ENCODE results near the gene ATG16L1.

Gene ATG16L1

DNA sequence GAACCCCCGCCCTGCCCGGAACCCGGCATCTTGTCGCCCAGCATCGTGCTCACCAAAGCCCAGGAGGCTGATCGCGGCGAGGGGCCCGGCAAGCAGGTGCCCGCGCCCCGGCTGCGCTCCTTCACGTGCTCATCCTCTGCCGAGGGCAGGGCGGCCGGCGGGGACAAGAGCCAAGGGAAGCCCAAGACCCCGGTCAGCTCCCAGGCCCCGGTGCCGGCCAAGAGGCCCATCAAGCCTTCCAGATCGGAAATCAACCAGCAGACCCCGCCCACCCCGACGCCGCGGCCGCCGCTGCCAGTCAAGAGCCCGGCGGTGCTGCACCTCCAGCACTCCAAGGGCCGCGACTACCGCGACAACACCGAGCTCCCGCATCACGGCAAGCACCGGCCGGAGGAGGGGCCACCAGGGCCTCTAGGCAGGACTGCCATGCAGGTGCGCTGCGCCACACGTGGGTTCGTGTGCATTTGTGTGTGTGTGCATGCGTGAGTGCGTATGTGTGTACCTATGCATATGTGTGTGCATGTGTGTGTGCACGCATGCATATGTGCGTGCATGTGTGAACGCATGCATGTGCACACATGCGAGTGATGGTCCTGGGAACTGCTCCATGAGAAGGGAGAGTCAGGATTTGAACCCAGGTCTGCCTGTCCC, 47.1 kb upstream of the ATG16L1 start:
- no peak overlapping the region for H3K4me2 ChIP-seq (ENCODE audit: low read length)
- no peak overlapping the region for H3K4me3 ChIP-seq (ENCODE audit: low read depth, low read length, poor library complexity, severe bottlenecking)
- H3K36me3 ChIP-seq (ENCODE audit: insufficient read depth, low read length): peaks cover 40% of the 10 kb centered on the region
- H2AFZ ChIP-seq (ENCODE audit: low read length): no peak overlapping the region
- no peak for TF ChIP-seq EZH2 (IDR thresholded peaks at IDR 0.05; ENCODE audit: borderline replicate concordance, low read length)
- TF ChIP-seq, protein P1, sequence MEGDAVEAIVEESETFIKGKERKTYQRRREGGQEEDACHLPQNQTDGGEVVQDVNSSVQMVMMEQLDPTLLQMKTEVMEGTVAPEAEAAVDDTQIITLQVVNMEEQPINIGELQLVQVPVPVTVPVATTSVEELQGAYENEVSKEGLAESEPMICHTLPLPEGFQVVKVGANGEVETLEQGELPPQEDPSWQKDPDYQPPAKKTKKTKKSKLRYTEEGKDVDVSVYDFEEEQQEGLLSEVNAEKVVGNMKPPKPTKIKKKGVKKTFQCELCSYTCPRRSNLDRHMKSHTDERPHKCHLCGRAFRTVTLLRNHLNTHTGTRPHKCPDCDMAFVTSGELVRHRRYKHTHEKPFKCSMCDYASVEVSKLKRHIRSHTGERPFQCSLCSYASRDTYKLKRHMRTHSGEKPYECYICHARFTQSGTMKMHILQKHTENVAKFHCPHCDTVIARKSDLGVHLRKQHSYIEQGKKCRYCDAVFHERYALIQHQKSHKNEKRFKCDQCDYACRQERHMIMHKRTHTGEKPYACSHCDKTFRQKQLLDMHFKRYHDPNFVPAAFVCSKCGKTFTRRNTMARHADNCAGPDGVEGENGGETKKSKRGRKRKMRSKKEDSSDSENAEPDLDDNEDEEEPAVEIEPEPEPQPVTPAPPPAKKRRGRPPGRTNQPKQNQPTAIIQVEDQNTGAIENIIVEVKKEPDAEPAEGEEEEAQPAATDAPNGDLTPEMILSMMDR (IDR thresholded peaks at IDR 0.05; ENCODE audit: low read length): no peak
- no peaks in the 10 kb centered on the region for H3K9me2 ChIP-seq (ENCODE audit: low read depth, low read length)
- no peaks in the 10 kb centered on the region for H4K20me1 ChIP-seq (ENCODE audit: insufficient read depth, low read length)
- no peaks in the 10 kb centered on the region for H3K4me1 ChIP-seq (ENCODE audit: insufficient read depth, low read length, severe bottlenecking)
- H3K27me3 ChIP-seq (ENCODE audit: insufficient read depth, low read length): no peaks in the 10 kb centered on the region
- no peak overlapping the region for H3K27ac ChIP-seq (ENCODE audit: low read depth, low read length, poor library complexity, severe bottlenecking)
- no peak overlapping the region for H3K9ac ChIP-seq (ENCODE audit: low read length)
- H3K9me3 ChIP-seq (ENCODE audit: low read length): no peaks in the 10 kb centered on the region
- H3F3A ChIP-seq (ENCODE audit: insufficient read depth, low read length): no peaks in the 10 kb centered on the region
- H3K79me2 ChIP-seq (ENCODE audit: insufficient read depth, low read length): no peaks in the 10 kb centered on the region

- Histone ChIP-seq H2AFZ (ENCODE audit: low read length) (no peak overlapping the region), H3K9ac (ENCODE audit: low read length) (no peak overlapping the region), H3K9me3 (ENCODE audit: low read length) (no peaks in the 10 kb centered on the region), H3K36me3 (ENCODE audit: insufficient read depth, low read length) (peaks cover 13% of the 10 kb centered on the region), H3K4me2 (ENCODE audit: low read length) (no peak overlapping the region), H3K27me3 (ENCODE audit: insufficient read depth, low read length) (no peaks in the 10 kb centered on the region), H3F3A (ENCODE audit: insufficient read depth, low read length) (no peaks in the 10 kb centered on the region), H3K79me2 (ENCODE audit: insufficient read depth, low read length) (no peaks in the 10 kb centered on the region), H3K9me2 (ENCODE audit: low read depth, low read length) (no peaks in the 10 kb centered on the region), H3K4me3 (ENCODE audit: low read depth, low read length, poor library complexity, severe bottlenecking) (no peak overlapping the region), H3K4me1 (ENCODE audit: insufficient read depth, low read length, severe bottlenecking) (no peaks in the 10 kb centered on the region), H4K20me1 (ENCODE audit: insufficient read depth, low read length) (no peaks in the 10 kb centered on the region), H3K27ac (ENCODE audit: low read depth, low read length, poor library complexity, severe bottlenecking) (no peak overlapping the region)
- TF ChIP-seq, protein P1 (IDR thresholded peaks at IDR 0.05; ENCODE audit: low read length): no peak
- TF ChIP-seq EZH2 (IDR thresholded peaks at IDR 0.05; ENCODE audit: borderline replicate concordance, low read length): no peak
Observed at GRCh38 chr2:233208382-233209116, 42.9 kb upstream of the ATG16L1 start.

DNA sequence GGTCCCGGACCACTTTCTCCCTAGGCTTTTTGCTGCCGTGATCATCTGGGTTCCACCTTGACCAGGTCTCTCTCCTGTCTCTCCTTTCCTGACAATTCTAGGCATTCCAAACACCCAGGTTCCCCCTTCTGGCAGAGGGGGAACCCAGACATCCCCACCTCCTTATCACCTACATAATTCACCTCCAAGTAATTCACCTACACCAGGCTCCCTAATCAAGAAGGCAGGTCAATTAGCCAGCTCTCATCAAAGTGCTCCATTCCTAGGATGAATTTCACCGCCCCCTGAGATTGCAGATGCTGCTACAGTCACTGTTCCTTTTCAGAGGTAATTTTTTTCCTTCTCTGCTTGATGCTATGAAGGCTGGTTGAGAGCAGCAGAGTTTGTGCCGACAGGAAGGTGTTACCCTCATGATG, 42.3 kb upstream of the ATG16L1 start:
- H3K4me3 ChIP-seq (ENCODE audit: low read depth, low read length, poor library complexity, severe bottlenecking): no peak overlapping the region

More for the DNA sequence above, 42.3 kb upstream of the ATG16L1 start:
- peaks cover 7% of the 10 kb centered on the region for H3K36me3 ChIP-seq (ENCODE audit: insufficient read depth, low read length)
- TF ChIP-seq EZH2 (IDR thresholded peaks at IDR 0.05; ENCODE audit: borderline replicate concordance, low read length): no peak
- TF ChIP-seq, protein P1 (IDR thresholded peaks at IDR 0.05; ENCODE audit: low read length): no peak
- no peak overlapping the region for H2AFZ ChIP-seq (ENCODE audit: low read length)
- no peaks in the 10 kb centered on the region for H3K9me2 ChIP-seq (ENCODE audit: low read depth, low read length)
- no peak overlapping the region for H3K9ac ChIP-seq (ENCODE audit: low read length)
- H3K27ac ChIP-seq (ENCODE audit: low read depth, low read length, poor library complexity, severe bottlenecking): no peak overlapping the region
- H3F3A ChIP-seq (ENCODE audit: insufficient read depth, low read length): no peaks in the 10 kb centered on the region
- no peaks in the 10 kb centered on the region for H4K20me1 ChIP-seq (ENCODE audit: insufficient read depth, low read length)
- H3K9me3 ChIP-seq (ENCODE audit: low read length): no peaks in the 10 kb centered on the region
- H3K4me1 ChIP-seq (ENCODE audit: insufficient read depth, low read length, severe bottlenecking): no peaks in the 10 kb centered on the region
- no peak overlapping the region for H3K4me2 ChIP-seq (ENCODE audit: low read length)
- no peaks in the 10 kb centered on the region for H3K79me2 ChIP-seq (ENCODE audit: insufficient read depth, low read length)
- H3K27me3 ChIP-seq (ENCODE audit: insufficient read depth, low read length): no peaks in the 10 kb centered on the region

Data from OCI-LY1 (cell line).